Measurements from ENCODE around the gene NOCT. TPM values are rescaled to one million over a fixed set of nuclear protein-coding genes. Genes with fewer than 3 reads are reported as not detected.
"Not testable (repeated sequence)": the region's sequence is repeated elsewhere in the genome, so short reads cannot be mapped to it uniquely, and the experiment has no call there.

The NOCT gene
- total and polyA plus RNA-seq, 9 donors, result 2.8 to 4.2 (median 3.3) TPM

DNA sequence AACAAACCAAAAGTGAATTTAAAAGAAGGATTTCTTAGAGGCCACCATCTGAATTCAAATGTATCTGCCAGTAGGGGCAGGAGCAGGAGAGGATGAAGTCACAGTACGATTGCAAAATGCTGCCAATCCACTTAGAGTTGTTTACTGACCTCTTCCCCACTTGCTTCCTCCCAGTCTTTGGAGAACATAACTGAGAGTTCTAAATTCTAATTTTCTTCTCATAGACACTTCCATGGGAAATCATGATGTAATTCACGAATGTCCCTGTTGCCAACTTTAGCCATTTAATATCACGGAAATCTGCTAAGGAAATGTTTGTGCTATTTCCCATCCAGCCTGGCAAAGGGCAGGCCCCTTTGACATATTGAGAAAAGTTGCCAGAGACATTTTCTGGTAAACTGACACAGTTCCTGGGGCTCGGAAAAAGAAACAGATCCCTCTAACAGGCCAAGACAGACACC, 33.6 kb upstream of the NOCT start:
- 0% methylated on average over 3 of the region's 4 CpGs for WGBS (ENCODE audit: insufficient coverage)
- DNase-seq, result peak; percentile 81
- Histone ChIP-seq H3K4me1 (ENCODE audit: control insufficient read depth, insufficient read depth, low read length) (no peaks in the 10 kb centered on the region), H3K27ac (ENCODE audit: low read length) (peak overlapping the region; percentile 64), H3K4me3 (ENCODE audit: low read length) (no peak overlapping the region), H3K27me3 (ENCODE audit: control insufficient read depth, insufficient read depth, low read length) (no peaks in the 10 kb centered on the region), H3K36me3 (ENCODE audit: control insufficient read depth, insufficient read depth, low read length) (no peaks in the 10 kb centered on the region), H3K9me3 (replicated peaks; ENCODE audit: control insufficient read depth, low read depth, low read length) (no peaks in the 10 kb centered on the region)

DNA sequence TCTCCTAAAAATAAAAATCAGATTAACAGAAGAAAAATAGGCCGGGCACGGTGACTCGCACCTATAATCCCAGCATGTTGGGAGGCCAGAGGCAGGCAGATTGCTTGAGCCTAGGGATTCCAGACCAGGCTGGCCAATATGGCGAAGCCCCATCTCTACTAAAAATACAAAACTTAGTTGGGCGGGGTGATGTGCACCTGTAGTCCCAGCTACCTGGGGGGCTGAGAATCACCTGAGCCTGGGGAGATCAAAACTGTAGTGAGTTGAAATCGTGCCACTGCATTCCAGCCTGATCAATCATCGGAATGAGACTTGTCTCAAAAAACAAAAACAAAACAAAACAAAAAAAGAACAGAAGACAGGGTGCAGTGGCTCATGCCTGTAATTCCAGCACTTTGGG, 32.8 kb upstream of the NOCT start:
- no peaks in the 10 kb centered on the region for H3K9me3 ChIP-seq (replicated peaks; ENCODE audit: control insufficient read depth, low read depth, low read length)
- DNase-seq, result no peak
- H3K27ac ChIP-seq (ENCODE audit: low read length), result no peak overlapping the region
- H3K36me3 ChIP-seq (ENCODE audit: control insufficient read depth, insufficient read depth, low read length), result no peaks in the 10 kb centered on the region
- H3K4me1 ChIP-seq (ENCODE audit: control insufficient read depth, insufficient read depth, low read length), result no peaks in the 10 kb centered on the region
- WGBS (ENCODE audit: insufficient coverage), result 89% methylated on average over 3 of the region's 7 CpGs
- no peak overlapping the region for H3K4me3 ChIP-seq (ENCODE audit: low read length)
- no peaks in the 10 kb centered on the region for H3K27me3 ChIP-seq (ENCODE audit: control insufficient read depth, insufficient read depth, low read length)

DNA sequence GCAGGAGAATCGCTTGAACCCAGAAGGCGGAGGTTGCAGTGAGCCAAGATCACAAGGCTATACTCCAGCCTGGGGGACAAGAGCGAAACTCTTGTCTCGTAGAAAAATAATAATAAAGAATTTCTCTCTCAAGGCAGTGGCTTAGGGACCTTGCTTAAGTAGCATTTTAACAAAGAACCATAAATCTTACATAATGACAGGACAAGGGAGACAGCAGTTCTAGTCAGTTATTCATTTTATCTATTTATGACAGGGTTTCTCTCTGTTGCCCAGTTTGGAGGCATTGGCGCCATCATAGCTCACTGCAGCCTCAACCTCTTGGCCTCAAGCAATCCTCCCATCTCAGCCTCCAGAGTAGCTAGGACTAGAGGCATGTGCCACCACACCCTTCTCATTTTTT, 31.9 kb upstream of the NOCT start:
- H3K36me3 ChIP-seq (ENCODE audit: control insufficient read depth, insufficient read depth, low read length), result no peaks in the 10 kb centered on the region
- 100% methylated on average over 2 of the region's 5 CpGs for WGBS (ENCODE audit: insufficient coverage)
- no peak overlapping the region for H3K27ac ChIP-seq (ENCODE audit: low read length)
- H3K4me3 ChIP-seq (ENCODE audit: low read length), result no peak overlapping the region
- H3K27me3 ChIP-seq (ENCODE audit: control insufficient read depth, insufficient read depth, low read length), result no peaks in the 10 kb centered on the region
- no peaks in the 10 kb centered on the region for H3K9me3 ChIP-seq (replicated peaks; ENCODE audit: control insufficient read depth, low read depth, low read length)
- H3K4me1 ChIP-seq (ENCODE audit: control insufficient read depth, insufficient read depth, low read length), result no peaks in the 10 kb centered on the region
- DNase-seq, result no peak

DNA sequence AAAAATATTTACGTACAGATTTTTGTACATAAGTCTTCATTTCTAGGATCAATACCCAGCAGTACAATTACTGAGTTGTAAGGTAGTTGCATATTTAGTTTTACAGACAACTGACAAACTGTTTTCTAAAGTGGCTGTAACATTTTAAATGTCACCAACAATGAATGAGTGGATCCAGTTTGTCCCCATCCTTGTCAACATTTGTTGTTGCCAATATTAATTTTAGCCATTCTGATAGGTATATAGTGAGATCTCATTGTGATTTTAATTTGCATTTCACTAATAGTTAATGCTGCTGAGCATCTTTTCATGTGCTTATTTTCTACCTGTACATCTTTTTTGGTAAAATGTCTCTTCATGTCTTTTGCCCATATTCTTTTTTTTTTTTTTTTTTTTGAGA, 30.9 kb upstream of the NOCT start:
- no peak overlapping the region for H3K4me3 ChIP-seq (ENCODE audit: low read length)
- no CpG with 5 or more reads among the region's 1 CpG for WGBS (ENCODE audit: insufficient coverage)
- H3K27me3 ChIP-seq (ENCODE audit: control insufficient read depth, insufficient read depth, low read length), result no peaks in the 10 kb centered on the region
- no peak for DNase-seq
- no peaks in the 10 kb centered on the region for H3K36me3 ChIP-seq (ENCODE audit: control insufficient read depth, insufficient read depth, low read length)
- no peaks in the 10 kb centered on the region for H3K4me1 ChIP-seq (ENCODE audit: control insufficient read depth, insufficient read depth, low read length)
- no peaks in the 10 kb centered on the region for H3K9me3 ChIP-seq (replicated peaks; ENCODE audit: control insufficient read depth, low read depth, low read length)
- no peak overlapping the region for H3K27ac ChIP-seq (ENCODE audit: low read length)

DNA sequence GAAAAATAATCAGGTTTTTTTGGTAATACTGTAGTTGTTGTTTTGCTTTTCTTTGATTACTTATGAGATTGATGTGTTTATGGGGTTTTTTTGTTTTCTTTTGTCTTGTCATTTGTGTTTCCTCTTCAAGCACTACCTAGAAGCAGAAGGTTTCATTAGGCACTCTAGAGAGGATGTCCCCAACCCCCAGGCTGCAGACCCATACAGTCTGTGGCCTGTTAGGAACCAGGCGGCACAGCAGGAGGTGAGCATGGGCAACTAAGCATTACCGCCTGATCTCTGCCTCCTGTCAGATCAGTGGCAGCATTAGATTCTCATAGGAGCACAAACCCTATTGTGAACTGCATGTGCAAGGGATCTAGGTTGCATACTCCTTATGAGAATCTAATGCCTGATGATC, 22.9 kb upstream of the NOCT start:
- Histone ChIP-seq H3K27ac (ENCODE audit: low read length) (no peak overlapping the region), H3K4me1 (ENCODE audit: control insufficient read depth, insufficient read depth, low read length) (no peaks in the 10 kb centered on the region), H3K27me3 (ENCODE audit: control insufficient read depth, insufficient read depth, low read length) (no peaks in the 10 kb centered on the region), H3K9me3 (replicated peaks; ENCODE audit: control insufficient read depth, low read depth, low read length) (no peaks in the 10 kb centered on the region), H3K4me3 (ENCODE audit: low read length) (no peak overlapping the region), H3K36me3 (ENCODE audit: control insufficient read depth, insufficient read depth, low read length) (no peaks in the 10 kb centered on the region)
- no peak for DNase-seq
- WGBS (ENCODE audit: insufficient coverage), result no CpG with 5 or more reads among the region's 2 CpGs

DNA sequence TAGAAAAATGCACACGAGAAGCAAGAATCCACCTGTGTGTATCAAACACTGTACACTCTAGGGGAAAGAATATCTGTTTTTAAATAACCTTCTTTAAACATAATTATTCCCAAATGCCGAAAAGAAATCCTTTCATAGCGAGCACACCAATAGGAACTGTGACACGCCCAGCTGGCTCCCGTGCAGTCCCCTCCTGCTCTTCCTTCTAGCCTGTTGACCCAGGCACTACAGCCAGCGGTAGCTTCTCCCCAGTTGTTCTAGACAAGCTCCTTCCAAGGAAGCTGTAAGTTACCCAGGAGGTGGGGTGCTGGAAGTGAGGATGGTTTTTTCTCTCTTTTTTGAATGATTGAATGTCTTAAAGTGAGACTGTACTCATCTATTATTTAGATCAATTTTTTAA, 19.5 kb upstream of the NOCT start:
- no peak overlapping the region for H3K27ac ChIP-seq (ENCODE audit: low read length)

DNA sequence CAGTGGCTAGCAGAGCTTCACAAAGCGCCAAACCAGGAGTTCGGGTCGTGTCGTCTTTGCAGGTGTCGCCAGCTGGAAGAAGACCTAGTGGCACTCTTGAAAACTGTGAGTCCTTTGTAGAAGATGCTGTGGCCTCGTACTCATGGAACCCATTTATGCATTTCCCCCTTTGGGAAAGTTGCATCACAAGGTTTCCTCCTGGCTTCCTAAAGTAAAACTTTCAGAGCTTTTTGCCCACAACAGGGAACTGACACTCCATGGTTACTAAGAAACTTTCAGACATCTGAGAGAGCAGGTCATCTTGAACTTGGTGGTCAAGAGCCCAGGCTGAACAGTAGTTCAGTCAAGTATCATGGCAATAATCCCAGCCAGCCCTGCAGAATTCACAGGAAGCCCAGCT, 15.9 kb upstream of the NOCT start:
- H3K27ac ChIP-seq (ENCODE audit: low read length), result no peak overlapping the region
- H3K4me3 ChIP-seq (ENCODE audit: low read length), result no peak overlapping the region
- no peaks in the 10 kb centered on the region for H3K36me3 ChIP-seq (ENCODE audit: control insufficient read depth, insufficient read depth, low read length)
- H3K4me1 ChIP-seq (ENCODE audit: control insufficient read depth, insufficient read depth, low read length), result no peaks in the 10 kb centered on the region
- no peak for DNase-seq
- H3K27me3 ChIP-seq (ENCODE audit: control insufficient read depth, insufficient read depth, low read length), result no peaks in the 10 kb centered on the region
- 86% methylated on average over 6 of the region's 6 CpGs for WGBS (ENCODE audit: insufficient coverage)
- H3K9me3 ChIP-seq (replicated peaks; ENCODE audit: control insufficient read depth, low read depth, low read length), result no peaks in the 10 kb centered on the region

More for the DNA sequence above, 19.5 kb upstream of the NOCT start:
- Histone ChIP-seq H3K4me1 (ENCODE audit: control insufficient read depth, insufficient read depth, low read length) (no peaks in the 10 kb centered on the region), H3K27me3 (ENCODE audit: control insufficient read depth, insufficient read depth, low read length) (no peaks in the 10 kb centered on the region), H3K4me3 (ENCODE audit: low read length) (no peak overlapping the region), H3K9me3 (replicated peaks; ENCODE audit: control insufficient read depth, low read depth, low read length) (no peaks in the 10 kb centered on the region), H3K36me3 (ENCODE audit: control insufficient read depth, insufficient read depth, low read length) (no peaks in the 10 kb centered on the region)
- WGBS (ENCODE audit: insufficient coverage), result 60% methylated on average over 1 of the region's 6 CpGs
- no peak for DNase-seq

DNA sequence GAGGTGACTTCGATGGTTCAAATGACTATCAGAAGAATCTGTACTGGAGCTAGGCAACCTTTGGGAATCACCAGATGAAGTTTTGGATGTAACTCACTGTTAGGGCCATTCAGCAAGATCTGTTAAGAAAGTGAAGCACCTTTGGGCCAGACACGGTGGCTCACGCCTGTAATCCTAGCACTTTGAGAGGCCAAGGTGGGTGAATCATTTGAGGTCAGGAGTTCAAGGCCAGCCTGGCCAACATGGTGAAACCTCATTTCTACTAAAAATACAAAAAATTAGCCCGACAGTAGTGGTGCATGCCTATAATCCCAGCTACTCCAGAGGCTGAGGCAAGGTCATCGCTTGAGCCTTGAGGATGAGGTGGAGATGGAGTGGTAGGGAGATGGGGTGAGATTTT, 15.4 kb upstream of the NOCT start:
- H3K4me3 ChIP-seq (ENCODE audit: low read length); H3K4me1 ChIP-seq (ENCODE audit: control insufficient read depth, insufficient read depth, low read length); H3K36me3 ChIP-seq (ENCODE audit: control insufficient read depth, insufficient read depth, low read length); DNase-seq; H3K9me3 ChIP-seq (replicated peaks; ENCODE audit: control insufficient read depth, low read depth, low read length); H3K27me3 ChIP-seq (ENCODE audit: control insufficient read depth, insufficient read depth, low read length); H3K27ac ChIP-seq (ENCODE audit: low read length): not testable (repeated sequence)
- WGBS (ENCODE audit: insufficient coverage), result 100% methylated on average over 1 of the region's 5 CpGs

DNA sequence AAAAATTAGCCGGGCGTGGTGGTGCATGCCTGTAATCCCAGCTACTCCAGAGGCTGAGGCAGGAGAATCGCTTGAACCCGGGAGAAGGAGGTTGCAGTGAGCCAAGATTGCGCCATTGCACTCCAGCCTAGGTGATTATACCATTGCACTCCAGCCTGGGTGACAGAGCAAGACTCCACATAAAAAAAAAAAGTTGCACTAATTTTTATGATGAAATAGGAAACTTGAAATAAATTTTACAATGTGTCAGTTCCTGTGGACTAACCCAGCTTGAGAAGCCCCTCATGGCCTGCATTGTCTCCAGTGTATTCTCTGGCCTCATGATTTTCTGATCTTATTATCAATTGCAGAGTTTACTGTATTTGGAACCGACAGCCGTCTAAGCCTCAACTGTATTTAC, 14.2 kb upstream of the NOCT start:
- H3K27ac ChIP-seq (ENCODE audit: low read length); H3K36me3 ChIP-seq (ENCODE audit: control insufficient read depth, insufficient read depth, low read length); H3K27me3 ChIP-seq (ENCODE audit: control insufficient read depth, insufficient read depth, low read length); H3K4me3 ChIP-seq (ENCODE audit: low read length); H3K4me1 ChIP-seq (ENCODE audit: control insufficient read depth, insufficient read depth, low read length); DNase-seq; H3K9me3 ChIP-seq (replicated peaks; ENCODE audit: control insufficient read depth, low read depth, low read length): not testable (repeated sequence)
- WGBS (ENCODE audit: insufficient coverage), result 80% methylated on average over 2 of the region's 7 CpGs

DNA sequence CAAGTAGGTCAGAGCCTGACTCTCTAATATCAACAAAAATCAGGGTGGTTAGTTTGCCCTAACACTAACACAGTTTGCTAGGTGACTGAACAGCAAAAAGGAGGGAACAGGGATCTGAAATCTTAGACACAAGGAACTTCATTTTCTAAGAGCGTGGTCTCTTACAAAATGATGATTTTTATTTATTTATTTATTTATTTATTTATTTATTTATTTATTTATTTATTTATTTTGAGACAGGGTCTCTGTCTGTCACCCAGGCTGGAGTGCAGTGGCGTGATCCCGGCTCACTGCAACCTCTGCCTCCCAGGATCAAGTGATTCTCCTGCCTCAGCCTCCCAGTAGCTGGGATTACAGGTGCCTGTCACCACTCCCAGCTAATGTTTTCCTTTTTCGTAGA, 11.9 kb upstream of the NOCT start:
- H3K27me3 ChIP-seq (ENCODE audit: control insufficient read depth, insufficient read depth, low read length); H3K9me3 ChIP-seq (replicated peaks; ENCODE audit: control insufficient read depth, low read depth, low read length); H3K4me3 ChIP-seq (ENCODE audit: low read length); H3K4me1 ChIP-seq (ENCODE audit: control insufficient read depth, insufficient read depth, low read length); DNase-seq; H3K36me3 ChIP-seq (ENCODE audit: control insufficient read depth, insufficient read depth, low read length); H3K27ac ChIP-seq (ENCODE audit: low read length): not testable (repeated sequence)
- 79% methylated on average over 1 of the region's 4 CpGs for WGBS (ENCODE audit: insufficient coverage)

DNA sequence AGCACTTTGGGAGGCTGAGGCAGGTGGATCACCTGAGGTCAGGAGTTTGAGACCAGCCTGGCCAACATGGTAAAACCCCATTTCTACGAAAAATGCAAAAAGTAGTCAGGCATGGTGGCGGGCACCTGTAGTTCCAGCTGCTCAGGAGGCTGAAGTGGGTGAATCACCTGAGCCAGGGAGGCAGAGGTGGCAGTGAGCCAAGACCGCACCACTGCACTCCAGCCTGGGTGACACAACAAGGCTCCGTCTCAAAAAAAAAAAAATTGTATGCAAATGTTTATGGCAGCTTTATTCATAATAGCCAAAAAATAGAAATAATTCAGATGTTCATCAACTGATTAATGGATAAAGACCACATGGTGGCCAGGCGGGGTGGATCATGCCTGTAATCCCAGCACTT, 9.8 kb upstream of the NOCT start:
- no peaks in the 10 kb centered on the region for H3K36me3 ChIP-seq (ENCODE audit: control insufficient read depth, insufficient read depth, low read length)
- peaks cover 4% of the 10 kb centered on the region for H3K9me3 ChIP-seq (replicated peaks; ENCODE audit: control insufficient read depth, low read depth, low read length)
- 100% methylated on average over 2 of the region's 5 CpGs for WGBS (ENCODE audit: insufficient coverage)
- H3K27me3 ChIP-seq (ENCODE audit: control insufficient read depth, insufficient read depth, low read length), result no peaks in the 10 kb centered on the region
- DNase-seq, result no peak
- H3K4me1 ChIP-seq (ENCODE audit: control insufficient read depth, insufficient read depth, low read length), result no peaks in the 10 kb centered on the region
- H3K27ac ChIP-seq (ENCODE audit: low read length), result no peak overlapping the region
- H3K4me3 ChIP-seq (ENCODE audit: low read length), result no peak overlapping the region

Data from muscle of leg (tissue), 11 donors.